ENCODE data around the gene RPL41.

DNA sequence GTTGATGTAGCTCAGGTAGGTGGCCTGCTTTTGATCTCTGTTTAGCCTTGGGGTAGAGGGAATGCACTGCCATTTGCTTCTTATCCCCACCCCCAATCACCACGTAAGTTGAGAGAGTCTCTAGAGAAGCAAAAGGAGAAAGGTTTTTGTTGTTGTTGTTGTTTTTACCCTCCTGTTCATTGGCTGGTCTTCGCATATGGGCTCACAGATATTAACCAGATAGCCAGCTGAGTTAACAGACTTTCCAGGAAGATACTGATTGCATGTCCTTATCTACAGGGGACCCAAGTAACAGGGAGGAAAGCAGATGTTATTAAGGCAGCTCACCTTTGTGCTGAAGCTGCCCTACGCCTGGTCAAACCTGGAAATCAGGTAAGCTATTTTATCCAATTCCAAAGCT, 9.2 kb upstream of the RPL41 start:
- TF ChIP-seq, protein P1, sequence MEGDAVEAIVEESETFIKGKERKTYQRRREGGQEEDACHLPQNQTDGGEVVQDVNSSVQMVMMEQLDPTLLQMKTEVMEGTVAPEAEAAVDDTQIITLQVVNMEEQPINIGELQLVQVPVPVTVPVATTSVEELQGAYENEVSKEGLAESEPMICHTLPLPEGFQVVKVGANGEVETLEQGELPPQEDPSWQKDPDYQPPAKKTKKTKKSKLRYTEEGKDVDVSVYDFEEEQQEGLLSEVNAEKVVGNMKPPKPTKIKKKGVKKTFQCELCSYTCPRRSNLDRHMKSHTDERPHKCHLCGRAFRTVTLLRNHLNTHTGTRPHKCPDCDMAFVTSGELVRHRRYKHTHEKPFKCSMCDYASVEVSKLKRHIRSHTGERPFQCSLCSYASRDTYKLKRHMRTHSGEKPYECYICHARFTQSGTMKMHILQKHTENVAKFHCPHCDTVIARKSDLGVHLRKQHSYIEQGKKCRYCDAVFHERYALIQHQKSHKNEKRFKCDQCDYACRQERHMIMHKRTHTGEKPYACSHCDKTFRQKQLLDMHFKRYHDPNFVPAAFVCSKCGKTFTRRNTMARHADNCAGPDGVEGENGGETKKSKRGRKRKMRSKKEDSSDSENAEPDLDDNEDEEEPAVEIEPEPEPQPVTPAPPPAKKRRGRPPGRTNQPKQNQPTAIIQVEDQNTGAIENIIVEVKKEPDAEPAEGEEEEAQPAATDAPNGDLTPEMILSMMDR (IDR thresholded peaks at IDR 0.05), result no peak
- TF ChIP-seq POLR2A (IDR thresholded peaks at IDR 0.05), result no peak

Data from right lobe of liver (tissue), 4 donors.